GM19328 (cell line): ENCODE results near the gene JMJD6.
"Not testable (repeated sequence)": the region's sequence is repeated elsewhere in the genome, so short reads cannot be mapped to it uniquely, and the experiment has no call there.

ENCODE experiments used
- ATAC-seq: cut with Tn5 transposase; IDR thresholded peaks from one replicate; pipeline ENCODE4 v1.9.1; 2021; ENCODE audit warnings: mild to moderate bottlenecking, moderate library complexity; ENCODE audit not compliant: unreplicated experiment

The JMJD6 gene

DNA sequence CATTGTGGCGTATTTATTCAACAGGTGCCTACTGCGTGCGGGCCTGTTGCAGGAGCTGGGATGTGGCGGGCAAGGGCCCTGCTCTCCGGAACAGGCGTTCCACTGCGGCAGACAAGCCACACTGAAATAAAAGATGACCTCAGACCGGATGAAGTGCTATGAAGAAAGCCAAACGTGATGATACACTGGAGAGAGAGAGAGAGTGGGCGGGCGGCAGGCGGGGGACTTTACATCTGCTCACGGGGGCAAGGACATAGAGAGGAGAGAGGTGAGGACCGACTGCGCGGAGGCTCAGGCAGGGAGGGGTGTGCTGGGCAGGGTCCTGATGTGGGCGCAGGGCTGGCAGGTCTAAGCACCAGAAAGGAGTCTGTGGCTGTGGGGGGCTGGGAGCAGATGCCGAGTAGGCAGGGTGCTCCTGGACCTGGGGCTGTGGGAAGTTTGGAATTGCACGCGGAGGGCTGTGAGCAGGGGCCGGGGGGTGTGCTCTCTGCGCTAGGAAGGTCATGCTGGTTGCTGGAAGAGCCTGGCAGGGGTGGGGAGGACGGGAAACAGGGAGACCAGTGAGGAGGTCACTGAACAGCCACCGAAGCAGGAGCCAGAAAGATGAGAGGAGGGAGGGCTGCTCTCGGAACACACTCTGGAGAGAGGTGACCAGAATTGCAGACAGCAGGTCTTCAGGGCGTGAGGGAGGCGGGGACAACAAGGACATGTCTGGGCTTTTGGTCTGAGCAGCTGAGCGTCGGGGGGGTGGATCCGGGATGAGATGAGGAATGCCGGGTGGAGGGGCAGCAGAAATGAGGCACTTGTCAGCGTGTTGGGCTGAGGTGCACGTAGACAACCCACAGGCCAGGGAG, 25.6 kb downstream of the JMJD6 start:
- no peak for ATAC-seq

- ATAC-seq: no peak
Observed at GRCh38 chr17:76700270-76700616, 26.2 kb downstream of the JMJD6 start.

DNA sequence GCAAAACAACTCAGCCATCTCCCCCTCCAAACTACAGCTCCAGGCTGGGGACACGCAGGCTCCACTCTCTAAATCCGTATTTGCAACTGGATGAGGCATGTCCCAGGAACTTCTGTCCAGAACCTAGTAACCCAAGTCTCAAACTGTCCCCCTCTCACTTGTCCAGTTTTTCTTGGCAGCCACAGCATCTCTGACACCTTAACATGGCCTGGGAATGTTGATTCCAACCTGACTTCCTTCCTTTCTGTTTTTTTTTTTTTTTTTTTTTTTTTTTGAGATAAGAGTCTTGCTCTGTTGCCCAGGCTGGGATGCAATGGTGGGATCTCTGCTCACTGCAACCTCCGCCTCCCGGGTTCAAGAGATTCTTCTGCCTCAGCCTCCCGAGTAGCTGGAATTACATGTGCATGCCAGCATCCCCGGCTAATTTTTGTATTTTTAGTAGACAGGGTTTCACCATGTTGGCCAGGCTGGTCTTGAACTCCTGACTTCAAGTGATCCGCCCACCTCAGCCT, 27.9 kb downstream of the JMJD6 start:
- ATAC-seq: not testable (repeated sequence)

- no peak for ATAC-seq
Observed at GRCh38 chr17:76697702-76698465, 28.5 kb downstream of the JMJD6 start.

- ATAC-seq: no peak
Observed at GRCh38 chr17:76696763-76697701, 29.4 kb downstream of the JMJD6 start.

DNA sequence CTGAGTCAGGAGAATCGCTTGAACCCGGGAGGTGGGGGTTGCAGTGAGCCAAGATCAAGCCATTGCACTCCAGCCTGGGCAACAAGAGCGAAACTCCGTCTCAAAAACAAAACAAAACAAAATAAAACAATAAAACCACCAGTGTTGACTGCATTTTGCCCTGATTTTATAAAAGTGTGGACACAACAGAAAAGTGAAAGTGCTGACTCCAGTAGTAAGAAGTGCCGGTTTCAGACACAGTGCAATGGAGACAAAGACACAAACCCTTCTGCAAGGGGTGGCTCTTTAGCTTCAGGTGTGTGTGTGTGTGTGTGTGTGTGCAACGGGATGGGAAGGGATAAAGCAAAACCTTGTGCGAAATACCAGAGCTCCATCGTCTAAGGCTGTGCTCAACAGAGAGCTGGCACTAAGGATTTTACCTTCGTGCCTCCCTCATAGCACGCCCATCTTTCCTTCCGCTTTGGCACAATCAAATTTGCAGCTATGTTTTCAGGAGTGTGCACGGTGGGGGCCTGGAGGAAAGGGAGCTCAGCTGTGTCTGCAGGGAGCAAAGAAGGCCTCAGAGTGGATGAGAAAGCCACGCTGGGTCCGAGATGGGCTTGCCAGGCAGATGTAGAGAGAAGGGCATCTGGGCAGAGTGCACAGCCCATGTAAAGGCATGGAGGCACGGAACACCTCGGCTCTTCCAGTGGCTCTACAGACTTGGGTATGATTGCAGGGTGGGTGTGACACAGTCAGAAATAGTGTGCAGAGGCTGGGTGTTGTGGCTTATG, 31.2 kb downstream of the JMJD6 start:
- ATAC-seq: no peak

DNA sequence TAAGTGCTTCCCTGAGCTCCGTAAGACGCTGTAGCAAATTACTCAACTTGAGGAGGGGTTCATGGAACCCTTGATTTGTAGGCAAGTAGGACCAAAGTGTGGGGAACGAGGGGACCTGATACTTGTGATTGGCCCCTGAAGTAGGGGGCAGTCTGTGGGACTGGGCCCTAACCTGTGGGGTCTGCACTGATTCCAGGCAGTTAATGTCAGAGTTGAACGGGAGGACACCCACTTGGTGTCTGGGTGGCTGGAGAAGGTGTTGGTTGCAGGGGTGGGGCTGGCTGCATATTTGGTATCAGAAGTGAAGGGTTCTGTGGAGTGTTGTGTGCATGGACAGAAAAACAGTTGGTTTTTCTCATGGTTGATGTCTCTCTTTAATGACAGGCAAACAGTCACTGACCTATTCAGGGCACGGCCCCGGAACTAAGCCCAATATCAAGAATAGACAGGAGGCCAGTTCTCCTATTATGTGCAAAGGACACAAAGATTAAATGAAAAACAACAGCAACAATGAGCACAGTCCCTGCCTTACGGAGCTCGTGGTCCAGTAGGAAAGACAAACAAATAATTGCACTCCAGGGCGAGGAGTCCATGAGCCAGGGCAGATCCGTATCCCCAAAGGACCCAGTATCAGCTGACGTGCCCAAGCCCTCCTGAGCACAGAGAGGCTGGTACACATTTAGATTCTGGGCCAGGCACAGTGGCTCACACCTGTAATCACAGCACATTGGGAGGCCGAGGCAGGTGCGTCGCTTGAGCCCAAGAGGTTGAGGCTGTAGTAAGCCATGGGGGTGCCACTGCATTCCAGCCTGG, 34.8 kb downstream of the JMJD6 start:
- no peak for ATAC-seq

- no peak for ATAC-seq
Observed at GRCh38 chr17:76690596-76691280, 35.7 kb downstream of the JMJD6 start.

DNA sequence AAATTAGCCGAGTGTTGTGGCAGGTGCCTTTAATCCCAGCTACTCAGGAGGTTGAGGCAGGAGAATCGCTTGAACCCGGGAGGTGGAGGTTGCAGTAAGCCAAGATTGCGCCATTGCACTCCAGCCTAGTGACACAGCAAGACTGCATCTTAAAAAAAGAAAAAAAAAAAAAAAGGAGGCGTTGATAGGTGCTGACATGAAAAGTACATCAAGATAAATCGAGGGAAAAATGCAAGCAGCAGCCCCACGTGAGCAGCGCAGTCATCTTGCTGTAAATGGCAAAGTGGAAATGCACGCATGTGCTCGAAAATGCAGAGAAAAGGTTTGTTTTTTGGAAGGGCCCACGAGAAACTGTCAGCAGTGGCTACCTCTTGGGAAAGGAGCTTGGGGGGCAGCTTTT, 36.5 kb downstream of the JMJD6 start:
- no peak for ATAC-seq

DNA sequence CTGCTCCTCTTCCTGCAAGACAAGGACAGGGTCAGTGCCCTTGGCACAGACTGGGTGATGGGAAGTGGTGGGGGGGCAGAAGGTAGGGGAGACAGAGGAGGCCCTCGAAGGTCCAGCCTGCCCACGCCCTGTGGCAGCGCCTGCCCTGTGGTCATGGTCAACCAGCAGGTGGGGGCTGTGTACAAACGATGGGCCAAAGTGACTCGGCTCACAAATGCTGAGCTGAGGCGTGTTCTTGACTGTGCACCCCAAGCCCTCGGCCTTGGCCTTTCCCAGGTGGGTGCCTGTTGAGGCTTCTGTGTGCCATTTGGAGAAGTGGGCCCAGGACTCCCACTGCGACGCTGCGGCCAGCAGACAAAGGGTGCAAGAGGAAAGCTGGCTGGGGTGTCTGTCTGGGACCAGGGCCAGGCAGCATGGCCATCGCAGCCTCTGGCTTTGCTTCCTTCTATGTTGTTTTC, 38.2 kb downstream of the JMJD6 start:
- no peak for ATAC-seq

GRCh38 chr17:76687298-76688164, 38.9 kb downstream of the JMJD6 start:
- no peak for ATAC-seq

DNA sequence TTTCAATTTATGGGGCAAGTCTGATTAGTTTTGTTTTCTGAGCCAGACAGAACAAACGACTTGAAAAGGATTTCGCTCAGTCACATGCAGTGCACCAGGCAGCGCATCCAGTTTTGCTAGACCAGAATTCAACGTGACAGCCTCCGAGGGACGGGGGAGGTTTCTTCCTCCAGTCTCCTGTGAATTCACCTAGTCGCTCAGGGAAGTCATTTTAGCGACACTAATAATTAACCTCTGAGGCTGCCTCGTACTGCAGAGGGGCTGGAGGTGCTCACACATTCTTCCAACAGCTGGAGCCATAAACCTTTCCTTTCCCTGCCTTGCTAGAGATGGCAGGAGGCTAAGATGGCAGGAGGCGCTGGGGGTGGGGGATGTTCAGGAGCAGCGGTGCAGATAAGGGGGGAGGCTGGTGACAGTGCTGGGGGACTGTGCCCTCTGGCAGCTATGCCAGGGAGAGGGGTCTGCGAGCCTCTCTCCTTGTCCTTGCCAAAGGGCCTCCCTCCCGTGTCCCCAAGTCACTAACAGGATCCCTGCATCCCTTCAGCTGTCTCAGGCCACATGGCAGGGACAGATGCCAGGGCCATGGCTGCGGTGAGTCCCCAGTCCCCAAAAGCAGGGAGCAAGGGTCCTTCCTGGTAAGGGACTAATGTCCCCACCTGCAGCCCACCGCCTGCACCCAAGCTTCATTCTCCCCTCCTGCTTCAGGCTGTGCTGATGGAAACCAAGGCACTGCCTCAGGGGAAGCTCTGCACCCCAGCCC, 39.7 kb downstream of the JMJD6 start:
- no peak for ATAC-seq

DNA sequence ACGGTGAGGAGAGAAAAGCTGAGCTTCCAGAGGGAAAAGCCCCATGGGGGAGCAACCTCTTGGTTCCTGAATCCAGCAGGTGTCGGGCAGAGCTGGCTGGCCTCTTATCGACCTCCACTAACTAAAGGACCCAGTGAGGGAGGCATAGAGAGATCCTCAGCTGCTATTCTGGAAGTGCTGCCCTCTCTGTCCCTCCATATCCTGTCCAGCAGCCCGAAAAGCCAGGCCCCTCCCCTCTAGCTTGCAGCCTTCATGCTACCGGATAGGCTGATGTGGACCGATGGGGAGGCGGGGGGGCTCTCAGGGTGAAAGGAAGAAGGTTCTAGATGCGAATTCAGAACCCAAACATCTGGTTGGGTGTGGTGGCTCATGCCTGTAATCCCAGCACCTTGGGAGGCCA, 40.6 kb downstream of the JMJD6 start:
- ATAC-seq: no peak

DNA sequence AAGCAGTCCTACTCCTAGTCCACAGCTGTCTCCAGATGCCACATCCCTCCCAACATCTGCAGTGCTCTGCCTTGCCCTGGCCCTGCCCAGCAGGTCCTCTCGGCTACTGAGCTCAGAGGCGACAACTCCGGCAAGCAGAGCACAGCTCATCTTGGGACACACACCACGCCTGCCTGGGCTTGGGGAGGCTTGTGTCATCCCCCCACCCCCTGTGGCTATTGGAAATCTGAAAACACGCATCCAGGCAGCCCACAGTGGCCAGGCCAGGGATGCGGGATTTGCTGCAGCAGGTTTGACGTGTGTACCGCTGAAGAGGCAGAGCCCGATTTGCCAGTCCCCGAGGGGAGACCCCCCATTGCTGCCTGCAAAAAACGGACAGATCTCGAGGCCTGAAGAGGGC, 41.0 kb downstream of the JMJD6 start:
- no peak for ATAC-seq

DNA sequence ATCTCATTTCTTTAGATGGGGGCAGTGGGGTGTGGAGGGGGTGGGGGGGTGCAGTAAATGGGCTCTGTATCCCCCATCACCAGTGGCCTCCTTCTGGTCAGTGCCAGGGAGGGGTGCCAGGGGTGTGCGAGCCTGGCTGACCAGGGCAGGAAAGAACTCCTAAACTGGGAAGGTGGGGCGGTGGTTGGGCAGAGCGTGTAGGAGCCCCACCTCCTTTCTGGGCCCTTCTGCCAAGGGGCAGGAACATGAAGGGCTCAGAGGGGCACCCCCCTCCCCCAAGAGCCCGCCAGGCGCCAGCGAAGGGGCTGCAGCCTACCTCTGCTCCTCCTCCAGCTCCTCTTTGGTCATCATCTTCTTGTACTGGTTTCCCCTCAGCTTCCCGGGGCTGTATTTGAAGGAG, 41.6 kb downstream of the JMJD6 start:
- no peak for ATAC-seq

DNA sequence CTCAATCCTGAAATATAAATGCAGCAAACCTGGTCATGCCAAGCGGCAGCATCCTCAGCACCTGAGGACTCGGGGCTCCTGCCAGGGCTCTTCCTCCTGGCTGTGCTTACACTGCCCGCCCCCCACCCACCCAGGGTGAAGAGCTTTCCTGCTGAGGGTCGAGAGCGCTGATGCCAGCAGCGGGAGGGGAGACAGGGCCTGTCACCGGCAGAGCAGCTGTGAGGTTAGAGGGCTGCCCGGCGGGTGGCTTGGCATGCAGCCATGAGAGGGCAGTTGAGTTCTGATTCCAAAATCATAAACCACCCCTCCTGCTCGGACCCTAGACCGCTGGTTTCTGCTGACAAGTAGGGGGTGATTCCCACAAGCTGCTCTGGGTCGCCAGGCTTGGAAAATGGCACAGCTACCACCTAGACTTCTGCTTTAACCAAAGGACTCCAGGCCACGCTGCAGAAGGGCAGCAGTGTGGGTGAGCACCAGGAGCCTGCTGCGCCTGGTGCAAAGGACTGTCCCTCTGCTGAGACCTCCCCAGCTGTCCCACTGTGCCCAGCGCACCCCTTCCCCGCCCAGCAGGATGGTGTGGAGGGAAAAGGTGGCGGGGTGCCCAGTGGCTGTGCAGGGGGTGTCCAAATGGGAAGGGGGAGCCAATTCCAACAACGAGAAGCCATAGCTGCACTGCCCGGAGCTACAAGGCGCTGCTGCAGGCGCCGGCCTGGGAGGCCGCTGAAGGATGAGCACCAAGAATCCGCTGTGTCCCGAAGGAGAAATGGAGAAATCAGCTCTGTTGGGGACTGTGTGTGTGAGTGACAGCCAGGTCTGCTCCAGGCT, 42.3 kb downstream of the JMJD6 start:
- no peak for ATAC-seq
